ENCODE measurements around the gene ACSM5. TPM values are rescaled to one million over a fixed set of nuclear protein-coding genes. Genes with fewer than 3 reads are reported as not detected.
A peak's percentile ranks its signal among the peaks of the same experiment; 100 is the strongest.

ACSM5 gene, protein sequence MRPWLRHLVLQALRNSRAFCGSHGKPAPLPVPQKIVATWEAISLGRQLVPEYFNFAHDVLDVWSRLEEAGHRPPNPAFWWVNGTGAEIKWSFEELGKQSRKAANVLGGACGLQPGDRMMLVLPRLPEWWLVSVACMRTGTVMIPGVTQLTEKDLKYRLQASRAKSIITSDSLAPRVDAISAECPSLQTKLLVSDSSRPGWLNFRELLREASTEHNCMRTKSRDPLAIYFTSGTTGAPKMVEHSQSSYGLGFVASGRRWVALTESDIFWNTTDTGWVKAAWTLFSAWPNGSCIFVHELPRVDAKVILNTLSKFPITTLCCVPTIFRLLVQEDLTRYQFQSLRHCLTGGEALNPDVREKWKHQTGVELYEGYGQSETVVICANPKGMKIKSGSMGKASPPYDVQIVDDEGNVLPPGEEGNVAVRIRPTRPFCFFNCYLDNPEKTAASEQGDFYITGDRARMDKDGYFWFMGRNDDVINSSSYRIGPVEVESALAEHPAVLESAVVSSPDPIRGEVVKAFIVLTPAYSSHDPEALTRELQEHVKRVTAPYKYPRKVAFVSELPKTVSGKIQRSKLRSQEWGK
- total RNA-seq (ENCODE audit: low replicate concordance), result not detected in 2 replicates
- long read RNA-seq, result 0 reads

GRCh38 chr16:20409398-20410120 is at the start of gene ACSM5:
Gene ACSM5 (plus strand): TSS chr16:20409534. CDS start chr16:20411485, 1,951 bp downstream.
- Mint-ChIP-seq H3K4me1 (ENCODE audit: unreplicated experiment) (no peaks in the 10 kb centered on the region), H3K9me3 (no peaks in the 10 kb centered on the region), H3K27ac (no peak within 1 kb of the TSS), H3K4me3 (no peak within 1 kb of the TSS), H3K36me3 (no peaks in the 10 kb centered on the region), H3K27me3 (peaks cover 5% of the 10 kb centered on the region)
- no peak for DNase-seq (ENCODE audit: extremely low spot score, unreplicated experiment)
- TF ChIP-seq, protein P1, sequence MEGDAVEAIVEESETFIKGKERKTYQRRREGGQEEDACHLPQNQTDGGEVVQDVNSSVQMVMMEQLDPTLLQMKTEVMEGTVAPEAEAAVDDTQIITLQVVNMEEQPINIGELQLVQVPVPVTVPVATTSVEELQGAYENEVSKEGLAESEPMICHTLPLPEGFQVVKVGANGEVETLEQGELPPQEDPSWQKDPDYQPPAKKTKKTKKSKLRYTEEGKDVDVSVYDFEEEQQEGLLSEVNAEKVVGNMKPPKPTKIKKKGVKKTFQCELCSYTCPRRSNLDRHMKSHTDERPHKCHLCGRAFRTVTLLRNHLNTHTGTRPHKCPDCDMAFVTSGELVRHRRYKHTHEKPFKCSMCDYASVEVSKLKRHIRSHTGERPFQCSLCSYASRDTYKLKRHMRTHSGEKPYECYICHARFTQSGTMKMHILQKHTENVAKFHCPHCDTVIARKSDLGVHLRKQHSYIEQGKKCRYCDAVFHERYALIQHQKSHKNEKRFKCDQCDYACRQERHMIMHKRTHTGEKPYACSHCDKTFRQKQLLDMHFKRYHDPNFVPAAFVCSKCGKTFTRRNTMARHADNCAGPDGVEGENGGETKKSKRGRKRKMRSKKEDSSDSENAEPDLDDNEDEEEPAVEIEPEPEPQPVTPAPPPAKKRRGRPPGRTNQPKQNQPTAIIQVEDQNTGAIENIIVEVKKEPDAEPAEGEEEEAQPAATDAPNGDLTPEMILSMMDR (conservative IDR thresholded peaks at IDR 0.05), result no peak

GRCh38 chr16:20359997-20360396 is 49.3 kb upstream of the ACSM5 start:
- Mint-ChIP-seq H3K27ac (no peak overlapping the region), H3K9me3 (no peaks in the 10 kb centered on the region), H3K36me3 (no peaks in the 10 kb centered on the region), H3K4me3 (no peak overlapping the region), H3K4me1 (ENCODE audit: unreplicated experiment) (no peaks in the 10 kb centered on the region), H3K27me3 (peaks cover 31% of the 10 kb centered on the region)
- DNase-seq (ENCODE audit: extremely low spot score, unreplicated experiment), result no peak
- TF ChIP-seq, protein P1 (conservative IDR thresholded peaks at IDR 0.05), result peak; percentile 63

- H3K27me3 Mint-ChIP-seq, result peaks cover 37% of the 10 kb centered on the region
Measured at GRCh38 chr16:20363191-20363590, 46.1 kb upstream of the ACSM5 start.

GRCh38 chr16:20364051-20364450 is 45.3 kb upstream of the ACSM5 start:
- H3K9me3 Mint-ChIP-seq, result no peaks in the 10 kb centered on the region
- H3K4me3 Mint-ChIP-seq, result no peak overlapping the region
- no peak overlapping the region for H3K27ac Mint-ChIP-seq
- no peaks in the 10 kb centered on the region for H3K36me3 Mint-ChIP-seq
- DNase-seq (ENCODE audit: extremely low spot score, unreplicated experiment), result no peak
- H3K4me1 Mint-ChIP-seq (ENCODE audit: unreplicated experiment), result no peaks in the 10 kb centered on the region
- peaks cover 38% of the 10 kb centered on the region for H3K27me3 Mint-ChIP-seq
- TF ChIP-seq, protein P1 (conservative IDR thresholded peaks at IDR 0.05), result no peak

More at GRCh38 chr16:20363191-20363590, 46.1 kb upstream of the ACSM5 start:
- no peak overlapping the region for H3K4me3 Mint-ChIP-seq
- no peaks in the 10 kb centered on the region for H3K4me1 Mint-ChIP-seq (ENCODE audit: unreplicated experiment)
- no peaks in the 10 kb centered on the region for H3K9me3 Mint-ChIP-seq
- DNase-seq (ENCODE audit: extremely low spot score, unreplicated experiment), result no peak
- TF ChIP-seq, protein P1 (conservative IDR thresholded peaks at IDR 0.05), result no peak
- no peaks in the 10 kb centered on the region for H3K36me3 Mint-ChIP-seq
- H3K27ac Mint-ChIP-seq, result no peak overlapping the region

DNA sequence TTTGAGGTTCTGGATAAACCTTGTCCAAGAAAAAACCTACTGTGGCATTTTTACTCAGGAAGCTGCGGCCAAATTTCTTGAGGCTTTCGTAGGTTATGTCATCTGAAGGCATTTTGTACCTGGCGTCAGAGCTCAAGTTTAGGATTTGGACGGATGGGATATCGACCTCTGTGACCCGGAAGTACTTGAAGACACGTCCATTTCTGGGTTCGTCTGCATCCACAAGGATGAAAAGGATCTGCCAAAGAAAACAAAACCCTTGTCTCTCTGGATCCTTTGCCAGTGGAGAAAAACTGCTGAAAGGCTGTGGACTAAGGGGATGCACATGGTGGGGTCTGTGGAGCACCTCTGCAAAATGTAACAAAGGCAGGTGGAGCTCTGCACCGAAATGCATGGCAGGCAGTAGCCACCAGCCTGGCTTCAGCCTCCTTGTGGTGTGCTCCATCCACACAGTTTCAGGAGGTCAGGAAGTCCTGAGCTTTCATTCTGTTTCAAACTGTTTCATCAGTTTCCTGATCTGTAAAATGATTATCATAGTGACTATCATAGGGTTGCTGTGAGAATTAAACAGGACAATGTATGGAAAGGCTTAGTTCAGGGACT is 39.8 kb upstream of the ACSM5 start:
- TF ChIP-seq, protein P1 (conservative IDR thresholded peaks at IDR 0.05), result no peak
- Mint-ChIP-seq H3K4me1 (ENCODE audit: unreplicated experiment) (no peaks in the 10 kb centered on the region), H3K27ac (no peak overlapping the region), H3K36me3 (no peaks in the 10 kb centered on the region), H3K4me3 (no peak overlapping the region), H3K9me3 (no peaks in the 10 kb centered on the region), H3K27me3 (peaks cover 34% of the 10 kb centered on the region)
- DNase-seq (ENCODE audit: extremely low spot score, unreplicated experiment), result no peak
